Epithelial cell of prostate (primary cell): ENCODE results near the gene LCT.
"Not testable (repeated sequence)": the region's sequence is repeated elsewhere in the genome, so short reads cannot be mapped to it uniquely, and the experiment has no call there.

ENCODE experiments used
- DNase-seq: peaks from one replicate; pipeline ENCODE4 v3.0.0-alpha.2; 2011; ENCODE audit warnings: low read depth, low spot score
- H3K27ac ChIP-seq: fragments of 450-650 bp; 2 replicates; pipeline ENCODE4 v1.5.1; 2017; ENCODE audit warnings: mild to moderate bottlenecking

The LCT gene

DNA sequence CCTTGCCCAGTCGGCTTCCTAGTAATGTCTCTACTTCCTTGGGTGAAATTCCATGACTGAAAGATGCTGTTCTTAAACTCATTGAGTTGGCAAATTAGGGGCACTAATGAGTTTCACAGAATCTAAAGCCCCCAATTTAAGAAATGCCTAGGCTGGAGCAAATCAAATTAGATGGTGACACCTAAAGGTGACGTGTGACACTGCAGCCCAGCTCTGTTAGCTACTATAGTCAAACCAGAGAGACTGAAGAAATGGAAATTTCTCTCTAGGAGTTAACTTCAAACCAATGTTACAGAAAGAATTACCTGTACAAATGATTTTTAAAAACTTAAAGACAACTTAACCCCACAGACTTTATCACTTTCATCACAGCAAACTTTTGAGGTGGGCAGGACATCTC, 37.2 kb downstream of the LCT start:
- DNase-seq, result no peak

DNA sequence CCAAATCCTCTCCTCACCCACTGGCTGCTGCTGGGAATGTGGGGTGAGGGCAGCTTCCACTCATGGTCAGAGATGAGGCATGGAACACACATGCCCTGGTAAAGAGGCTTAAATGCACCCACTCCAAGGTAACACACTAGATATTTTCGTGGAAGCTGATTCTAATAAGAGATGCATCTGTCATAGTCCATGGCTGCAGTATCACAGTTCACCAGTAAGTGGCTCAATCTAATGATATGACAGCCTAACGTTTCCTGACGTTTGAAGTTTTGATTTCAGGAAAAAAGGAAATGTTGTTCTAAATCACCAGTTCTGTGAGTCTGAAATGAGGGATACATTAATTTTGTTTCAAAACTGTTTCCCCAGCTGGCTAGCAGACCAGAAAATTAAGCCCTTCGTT, 38.2 kb downstream of the LCT start:
- DNase-seq, result no peak
- H3K27ac ChIP-seq, result peak overlapping the region; percentile 73

More for the DNA sequence above, 37.2 kb downstream of the LCT start:
- no peak overlapping the region for H3K27ac ChIP-seq

DNA sequence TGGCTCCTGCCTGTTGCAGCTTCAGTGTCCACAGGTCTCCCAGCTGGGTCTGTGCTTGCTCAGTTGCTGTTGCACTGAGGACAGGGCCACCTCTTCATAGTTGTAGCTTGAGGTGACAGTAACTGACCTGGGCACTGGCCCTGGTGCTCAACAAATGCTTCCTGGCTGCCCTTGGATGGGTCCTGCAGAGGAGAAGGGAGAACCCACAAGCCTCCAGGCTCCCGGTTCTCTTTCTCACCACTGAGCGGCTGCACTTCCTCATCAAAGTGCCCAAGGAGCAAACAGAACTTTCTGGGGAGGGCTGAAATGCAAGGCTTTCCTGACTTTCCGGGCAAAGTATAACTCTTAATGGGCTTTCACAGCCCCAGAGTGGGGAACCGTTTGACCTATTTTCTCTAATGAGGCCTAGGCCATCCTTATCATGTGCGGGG, 38.7 kb downstream of the LCT start:
- no peak for DNase-seq
- H3K27ac ChIP-seq, result peak overlapping the region; percentile 73

DNA sequence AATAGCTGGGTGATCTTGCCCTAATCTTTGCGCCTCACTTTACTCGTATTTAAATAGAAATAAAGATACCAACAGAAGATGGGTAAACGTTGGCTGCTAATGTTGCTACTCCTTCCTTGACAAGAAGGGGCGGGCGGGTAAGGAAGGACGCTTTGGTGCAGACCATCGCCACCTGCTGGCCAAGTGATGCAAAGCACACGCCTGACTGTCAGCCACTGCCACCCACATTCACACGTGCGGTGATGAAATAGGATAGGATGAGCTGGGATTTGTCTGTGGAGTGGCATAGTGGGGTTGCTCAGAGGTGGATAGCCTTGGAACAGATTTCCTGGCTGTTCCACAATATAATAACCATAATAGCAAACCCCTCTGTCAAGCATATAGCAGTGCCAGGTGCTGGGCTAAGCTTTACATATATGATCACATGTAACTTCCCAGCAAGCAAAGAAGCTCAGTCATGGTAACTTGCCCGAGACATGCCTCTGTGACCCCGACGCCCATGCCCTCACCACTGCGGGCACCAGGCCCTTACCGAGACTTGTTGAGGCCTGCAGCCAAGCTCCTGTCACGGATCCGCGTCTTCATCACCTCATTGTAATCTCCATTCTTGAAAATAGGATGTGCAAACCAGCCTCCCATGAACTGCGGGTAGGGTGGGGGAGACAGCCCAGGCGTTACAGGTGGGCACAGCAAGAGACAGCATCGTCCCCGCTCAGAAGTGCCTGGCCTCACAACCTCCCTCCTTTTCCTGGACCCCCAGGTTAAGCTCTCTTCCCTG, 39.3 kb downstream of the LCT start:
- DNase-seq, result peak; percentile 45
- H3K27ac ChIP-seq, result peak overlapping the region; percentile 73

DNA sequence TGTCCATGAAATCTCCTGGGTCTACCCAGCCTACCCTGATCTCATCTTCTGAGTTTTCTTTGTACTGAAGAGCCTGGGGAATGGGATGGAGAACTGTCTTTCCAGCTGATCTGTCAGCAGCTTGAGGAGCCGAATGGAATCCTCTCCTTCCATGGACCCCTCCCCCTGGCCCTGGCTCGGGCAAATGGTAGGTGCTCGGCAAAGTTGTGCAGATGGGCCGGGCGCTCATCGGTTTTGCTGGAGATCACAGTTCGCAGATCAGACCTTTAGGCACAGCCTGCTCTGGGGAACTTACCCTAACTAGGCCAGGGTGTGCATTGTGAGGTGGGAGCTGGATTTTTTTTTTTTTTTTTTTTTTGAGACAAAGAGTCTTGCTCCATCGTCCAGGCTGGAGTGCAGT, 40.4 kb downstream of the LCT start:
- no peak for DNase-seq
- H3K27ac ChIP-seq, result no peak overlapping the region

DNA sequence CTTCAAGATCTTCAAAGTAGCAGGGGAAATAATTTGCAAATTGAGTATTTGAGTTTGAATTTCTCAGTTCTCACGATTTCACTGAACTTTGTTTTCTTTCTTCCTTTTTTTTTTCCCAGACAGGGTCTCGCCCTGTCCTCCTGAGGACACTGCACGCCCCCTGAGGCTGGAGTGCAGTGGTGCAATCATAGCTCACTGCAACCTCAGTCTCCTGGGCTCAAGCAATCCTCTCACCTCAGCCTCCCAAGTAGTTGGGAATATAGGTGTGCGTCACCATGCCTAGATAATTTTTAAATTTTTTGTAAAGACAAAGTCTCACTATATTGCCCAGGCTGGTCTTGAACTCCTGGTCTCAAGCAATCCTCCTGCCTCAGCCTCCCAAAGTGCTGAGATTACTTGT, 41.3 kb downstream of the LCT start:
- DNase-seq, H3K27ac ChIP-seq: not testable (repeated sequence)

DNA sequence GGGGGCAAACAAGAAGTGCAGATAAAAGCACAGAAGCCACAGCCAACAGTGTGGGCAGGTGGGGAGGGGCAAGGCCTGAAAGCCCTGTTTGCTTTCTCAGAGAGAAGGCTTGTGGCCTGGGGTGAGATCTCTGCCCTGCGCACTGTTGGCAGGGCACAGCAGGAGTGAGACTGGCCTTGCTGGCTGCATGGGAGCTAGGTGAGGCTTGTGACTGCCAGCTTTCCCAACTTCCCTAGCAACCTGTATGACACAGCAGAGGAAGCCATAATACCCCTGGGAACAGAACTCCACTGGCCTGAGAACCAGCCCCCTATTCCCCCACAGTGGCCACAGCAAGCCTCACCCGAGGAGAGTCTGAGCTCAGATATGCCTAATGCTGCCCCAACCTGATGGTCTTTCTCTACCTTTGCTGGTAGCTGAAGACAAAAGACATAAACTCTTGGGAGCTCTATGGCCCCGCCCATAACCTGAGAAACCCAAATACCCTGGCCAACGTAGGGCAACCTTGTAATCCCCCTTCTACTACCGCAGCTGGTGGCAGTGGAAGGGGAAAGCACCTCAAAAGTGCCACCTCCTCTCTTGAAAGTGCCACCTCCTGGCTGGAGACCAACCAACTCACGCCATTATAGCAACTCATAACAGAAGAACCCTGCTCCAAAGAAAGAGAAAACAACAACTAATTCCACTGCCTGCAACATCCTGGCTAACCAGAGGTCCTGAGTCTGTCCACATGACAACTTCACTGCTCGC, 44.4 kb downstream of the LCT start:
- H3K27ac ChIP-seq, result no peak overlapping the region

DNA sequence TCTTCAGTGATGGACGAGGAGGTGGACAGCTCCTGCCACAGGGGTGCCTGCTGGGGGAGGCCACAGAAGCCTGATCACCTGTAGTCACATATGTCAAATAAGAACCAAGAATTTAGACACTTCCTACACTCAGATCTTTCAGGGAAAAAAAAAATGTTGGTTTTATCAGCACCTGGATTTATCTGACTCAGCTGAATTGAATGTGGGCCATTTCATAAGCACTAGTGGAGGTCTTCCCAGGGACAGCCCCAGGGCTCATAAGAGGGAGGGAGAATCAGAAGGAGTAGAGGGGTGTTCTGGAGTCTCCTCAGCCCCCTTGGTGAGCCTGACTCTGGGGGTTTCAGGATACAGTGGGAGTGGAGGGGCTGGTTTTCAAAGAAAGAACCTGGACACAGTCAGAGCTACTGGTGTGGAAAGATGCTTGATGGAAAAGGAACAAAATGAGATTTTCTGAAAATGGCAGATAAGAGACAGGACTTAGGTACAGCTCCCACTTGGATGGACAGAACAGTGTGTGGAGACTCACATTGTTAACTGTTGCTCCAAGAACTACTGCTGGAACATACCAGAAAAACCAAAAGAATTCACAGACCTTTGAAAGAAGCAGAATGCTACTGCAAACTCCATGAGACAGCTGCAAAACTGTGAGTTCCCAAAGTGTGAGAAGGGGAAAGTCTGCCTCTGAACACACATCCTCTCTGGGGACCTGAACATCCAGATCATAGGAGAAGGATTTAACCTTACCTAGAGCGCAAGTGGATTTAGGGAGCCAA, 45.4 kb downstream of the LCT start:
- H3K27ac ChIP-seq, result no peak overlapping the region
- DNase-seq, result no peak

More for the DNA sequence above, 44.4 kb downstream of the LCT start:
- no peak for DNase-seq

DNA sequence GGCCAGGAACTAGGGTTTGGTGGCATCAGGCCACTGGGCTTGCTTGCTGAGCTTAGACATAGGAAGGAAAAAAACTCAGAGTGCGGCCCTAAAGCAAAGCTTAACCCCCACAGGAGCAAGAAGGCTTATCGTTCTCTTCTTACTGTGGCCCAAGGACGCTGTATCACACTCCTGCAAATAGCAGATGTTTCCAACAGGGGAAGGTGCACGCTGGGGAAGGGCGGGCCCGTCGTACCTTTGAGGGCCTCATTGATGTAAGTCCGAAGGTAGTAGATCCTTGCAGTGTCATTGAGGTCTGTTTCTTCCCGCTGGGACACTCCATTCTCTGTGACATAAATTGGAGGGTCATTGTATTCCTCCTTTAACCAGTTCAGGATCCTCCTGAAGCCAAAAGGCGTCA, 46.6 kb downstream of the LCT start:
- H3K27ac ChIP-seq, result no peak overlapping the region
- no peak for DNase-seq

DNA sequence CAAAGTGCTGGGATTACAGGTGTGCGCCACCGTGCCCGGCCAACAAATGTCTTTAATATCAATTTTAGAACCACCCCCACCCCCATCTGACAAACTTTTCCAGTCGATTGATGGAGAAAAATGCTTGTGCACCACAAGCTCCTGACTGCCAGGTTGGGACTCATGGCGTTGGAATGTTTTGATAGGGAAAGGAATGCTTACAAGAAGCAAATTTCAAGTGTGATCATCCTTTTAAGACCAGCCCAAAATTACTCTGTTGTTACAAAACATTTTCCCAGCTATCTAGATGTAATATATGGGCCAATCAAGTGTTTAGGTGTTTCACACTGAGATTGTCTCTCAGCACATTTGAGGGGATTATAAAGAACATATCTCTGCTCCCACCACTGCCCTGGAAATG, 50.2 kb downstream of the LCT start:
- H3K27ac ChIP-seq, result no peak overlapping the region
- no peak for DNase-seq

DNA sequence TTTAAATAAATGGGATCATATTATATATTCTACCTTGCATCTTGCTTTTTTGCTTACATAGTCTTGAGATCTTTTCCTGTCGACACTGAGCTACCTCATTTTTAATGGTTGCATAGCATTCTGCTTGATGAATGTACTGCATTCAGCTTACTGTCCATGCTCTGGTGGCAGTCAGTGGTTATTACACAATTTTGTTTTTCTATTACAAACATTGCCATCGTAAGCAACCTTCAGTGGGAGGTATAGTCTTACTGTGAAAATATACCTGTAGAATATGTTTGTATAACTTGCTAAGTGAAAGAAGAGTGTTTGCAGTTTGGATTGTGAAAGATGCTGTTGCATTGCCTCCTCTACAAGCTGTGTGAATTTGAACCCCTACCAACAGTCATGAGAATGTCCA, 52.0 kb downstream of the LCT start:
- DNase-seq, result no peak
- no peak overlapping the region for H3K27ac ChIP-seq

DNA sequence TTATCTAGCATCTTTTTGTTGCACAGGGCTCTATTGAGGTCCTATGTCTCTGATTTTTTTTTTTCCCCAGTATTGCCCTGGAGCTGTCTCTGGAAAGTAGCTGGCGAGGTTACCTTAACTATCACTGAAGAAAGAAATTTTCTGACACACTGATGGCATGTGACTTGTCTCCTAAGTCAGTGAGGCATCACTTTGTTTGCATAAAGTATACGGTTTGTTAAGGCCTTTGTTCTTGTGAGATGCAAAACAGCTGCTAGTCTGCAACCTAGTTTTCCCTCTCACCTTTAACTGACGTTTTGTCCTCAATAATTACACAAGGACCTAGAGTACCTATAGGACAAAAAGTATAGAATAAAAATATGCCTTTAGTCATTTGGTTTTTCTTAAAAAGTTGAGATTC, 53.5 kb downstream of the LCT start:
- no peak overlapping the region for H3K27ac ChIP-seq
- DNase-seq, result no peak

DNA sequence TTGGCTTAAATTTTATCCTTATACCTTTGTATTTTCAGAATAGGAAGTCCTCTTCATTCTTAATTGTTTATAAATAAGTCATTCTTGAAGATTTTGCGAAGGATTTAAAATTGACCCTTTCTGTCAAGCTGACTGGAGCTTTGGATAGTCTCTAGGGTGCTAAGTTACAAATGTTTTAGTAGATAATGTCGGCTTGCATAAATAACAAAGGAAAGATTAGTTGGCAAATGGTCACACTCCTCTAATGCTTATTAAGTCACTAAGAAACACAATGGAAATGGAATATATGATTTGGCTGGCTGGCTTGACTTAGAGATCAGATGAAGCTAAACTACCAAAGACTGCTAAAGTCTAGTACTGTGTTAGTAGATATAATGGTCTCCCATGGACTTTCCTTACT, 54.8 kb downstream of the LCT start:
- H3K27ac ChIP-seq, result no peak overlapping the region
- no peak for DNase-seq

DNA sequence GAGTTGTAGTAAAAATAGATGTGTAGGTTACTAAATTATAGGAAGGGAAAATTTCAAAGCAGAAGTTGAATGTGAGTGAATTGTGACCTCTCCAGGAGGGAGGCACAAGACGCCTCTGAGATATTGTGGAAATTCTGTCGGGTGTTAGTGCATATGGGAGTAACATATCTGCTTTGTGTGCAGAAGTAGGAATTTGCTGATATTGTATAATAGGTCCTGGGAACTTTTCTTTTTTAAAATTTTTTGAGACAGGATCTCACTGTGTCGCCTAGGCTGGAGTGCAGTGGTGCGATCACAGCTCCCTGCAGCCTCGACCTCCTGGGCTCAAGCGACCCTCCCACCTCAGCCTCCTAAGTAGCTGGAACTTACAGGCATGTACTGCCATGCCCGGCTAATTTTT, 60.6 kb downstream of the LCT start:
- H3K27ac ChIP-seq, result no peak overlapping the region
- DNase-seq, result no peak

DNA sequence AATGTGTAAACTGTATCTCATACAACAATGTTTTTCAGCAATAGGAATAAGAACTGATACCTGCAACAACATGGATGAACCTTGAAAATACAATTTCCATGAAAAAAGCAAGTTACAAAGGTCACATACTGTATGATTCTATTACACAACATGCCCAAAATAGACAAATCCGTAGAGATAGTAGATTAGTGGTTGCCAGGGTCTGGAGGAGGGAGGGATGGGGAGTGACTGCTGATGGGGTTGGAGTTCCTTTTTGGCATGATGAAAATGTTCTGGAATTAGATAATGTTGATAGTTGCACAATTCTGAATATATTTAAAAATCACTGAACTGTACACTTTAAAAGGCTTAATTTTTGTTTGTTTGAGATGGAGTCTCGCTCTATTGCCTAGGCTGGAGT, 61.6 kb downstream of the LCT start:
- H3K27ac ChIP-seq, result no peak overlapping the region
- no peak for DNase-seq

DNA sequence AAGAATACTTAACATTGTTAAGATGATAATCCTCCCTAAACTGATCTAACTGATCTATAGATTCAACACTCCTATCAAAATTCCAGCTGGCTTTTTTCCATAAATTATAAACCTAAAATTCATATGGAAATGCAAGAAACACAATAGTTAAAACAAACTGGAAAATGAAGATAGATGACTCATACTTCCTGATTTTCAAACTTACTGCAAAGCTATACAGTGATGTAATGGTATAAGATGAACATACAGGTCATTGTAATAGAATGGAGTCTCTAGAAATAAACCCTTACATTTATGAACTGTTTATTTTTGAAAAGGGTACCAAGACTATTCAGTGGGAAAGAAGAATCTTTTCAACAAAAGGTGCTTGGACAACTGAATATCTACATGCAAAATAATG, 63.1 kb downstream of the LCT start:
- DNase-seq, result no peak
- H3K27ac ChIP-seq, result peak overlapping the region; percentile 30

DNA sequence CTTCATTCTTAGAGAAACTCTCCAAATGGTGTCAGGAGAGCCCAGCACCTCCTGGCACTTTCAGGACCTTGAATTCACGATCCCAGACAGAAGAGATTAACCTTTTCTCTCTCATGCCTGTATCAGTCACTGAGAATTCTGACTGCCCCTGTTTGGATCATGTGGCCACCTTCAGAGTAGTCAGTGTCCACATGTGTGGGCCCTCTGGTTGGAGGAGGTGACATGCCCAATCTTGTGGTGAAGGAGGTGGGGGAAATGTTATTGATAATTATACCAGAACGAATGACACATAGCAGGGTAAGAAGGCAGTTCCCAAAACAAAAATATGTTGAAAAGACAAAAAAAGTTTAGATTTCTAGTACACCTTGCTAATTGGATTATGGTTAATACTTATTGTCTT, 63.7 kb downstream of the LCT start:
- no peak for DNase-seq

DNA sequence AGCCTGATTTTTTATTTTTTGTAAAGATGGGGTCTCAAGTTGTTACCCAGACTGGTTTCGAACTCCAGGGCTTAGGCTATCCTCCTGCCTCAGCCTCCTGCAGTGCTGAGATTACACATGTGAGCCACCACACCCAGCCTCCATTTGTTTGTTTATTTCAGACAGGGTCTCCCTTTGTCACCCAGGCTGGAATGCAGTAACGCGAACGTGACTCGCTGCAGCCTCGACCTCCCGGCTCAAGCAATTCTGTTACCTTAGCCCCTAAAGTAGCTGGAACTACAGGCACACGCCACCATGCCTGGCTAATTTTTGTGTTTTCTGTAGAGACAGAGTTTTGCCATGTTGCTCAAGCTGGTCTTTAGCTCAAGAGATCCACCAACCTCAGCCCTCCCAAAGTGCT, 68.1 kb downstream of the LCT start:
- DNase-seq, result no peak
- H3K27ac ChIP-seq, result no peak overlapping the region

More for the DNA sequence above, 63.7 kb downstream of the LCT start:
- H3K27ac ChIP-seq, result peak overlapping the region; percentile 30

DNA sequence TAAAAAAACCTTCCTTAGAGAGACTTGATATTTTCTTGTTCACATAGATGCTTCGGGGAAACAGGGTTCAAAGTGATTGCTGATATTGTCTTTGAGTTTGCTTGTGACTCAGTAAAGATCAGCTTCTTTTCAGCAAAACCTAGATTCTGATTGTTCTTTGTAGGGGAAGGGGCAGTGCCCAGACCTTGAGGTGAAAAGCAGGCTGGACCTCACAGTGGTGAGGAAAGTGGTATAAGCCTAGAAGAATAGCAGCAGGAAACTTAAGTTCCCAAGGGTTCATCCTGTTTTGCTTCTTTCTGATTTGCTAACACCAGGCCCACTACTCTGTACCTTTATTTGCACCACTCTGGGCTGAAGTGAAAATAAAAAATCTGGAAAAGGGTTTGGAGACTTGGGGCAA, 74.5 kb downstream of the LCT start:
- DNase-seq, result no peak
- no peak overlapping the region for H3K27ac ChIP-seq

DNA sequence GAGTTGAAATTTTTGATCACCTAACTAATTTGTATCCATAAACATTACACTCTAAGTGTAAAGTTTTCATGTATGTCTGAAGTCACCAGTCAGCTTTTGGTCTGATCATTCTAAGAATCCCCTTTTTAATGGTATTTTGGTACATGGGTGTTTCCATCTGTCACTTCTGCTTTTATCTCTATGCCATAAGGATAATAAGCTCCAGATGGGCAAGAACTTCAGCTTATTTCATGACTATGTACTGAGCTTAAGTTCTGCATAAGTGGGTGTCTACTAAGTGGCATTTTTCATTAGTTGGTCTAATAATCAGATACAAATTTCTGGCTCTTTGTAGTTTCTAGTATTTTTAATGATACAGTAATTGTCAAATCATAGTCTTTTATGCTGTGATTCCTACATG, 75.0 kb downstream of the LCT start:
- H3K27ac ChIP-seq, result no peak overlapping the region
- DNase-seq, result no peak

DNA sequence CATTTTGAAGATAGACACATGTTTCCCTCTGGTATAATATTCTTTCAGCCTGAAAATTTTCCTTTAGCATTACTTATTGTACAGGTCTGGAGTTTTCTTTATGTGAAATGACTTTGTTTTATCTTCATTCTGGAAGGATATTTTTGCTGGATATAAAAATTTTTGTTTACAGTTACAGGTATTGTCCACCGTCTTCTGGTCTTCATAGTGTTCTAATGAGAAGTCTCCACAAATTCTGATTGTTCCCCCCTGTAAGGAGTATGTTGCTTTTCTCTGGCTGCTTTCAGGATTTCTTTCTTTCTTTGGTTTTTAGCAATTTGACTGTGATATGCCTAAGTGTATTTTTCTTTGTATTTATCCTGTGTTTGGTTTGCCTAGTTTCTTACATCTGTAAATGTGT, 80.3 kb downstream of the LCT start:
- H3K27ac ChIP-seq, result no peak overlapping the region
- no peak for DNase-seq
